Endodermal cell (in vitro differentiated cells): ENCODE data around the gene NFKBIZ. TPM values are rescaled to one million over a fixed set of nuclear protein-coding genes. Genes with fewer than 3 reads are reported as not detected.

ENCODE experiments used
- DNase-seq: peaks from one replicate; pipeline ENCODE4 v3.0.0-alpha.2; 2017
- H3K27ac ChIP-seq: 2 replicates; pipeline ENCODE4 v1.5.1; 2013; ENCODE audit warnings: mild to moderate bottlenecking, low read depth, low read length, moderate library complexity
- H3K27me3 ChIP-seq: 2 replicates; pipeline ENCODE4 v1.6.1; 2013; ENCODE audit warnings: mild to moderate bottlenecking, low read length, moderate library complexity; ENCODE audit not compliant: insufficient read depth, control insufficient read depth, poor library complexity, severe bottlenecking
- H3K36me3 ChIP-seq: 2 replicates; pipeline ENCODE4 v1.7.0; 2013; ENCODE audit warnings: mild to moderate bottlenecking, low read length, moderate library complexity; ENCODE audit not compliant: control insufficient read depth, insufficient read depth
- H3K4me1 ChIP-seq: one replicate; pipeline ENCODE4 v1.7.0; 2013; ENCODE audit warnings: low read length; ENCODE audit not compliant: control insufficient read depth, insufficient read depth
- H3K4me3 ChIP-seq: 2 replicates; pipeline ENCODE4 v1.5.1; 2013; ENCODE audit warnings: mild to moderate bottlenecking, low read length, moderate library complexity
- H3K9ac ChIP-seq: 2 replicates; pipeline ENCODE4 v1.6.1; 2013; ENCODE audit warnings: mild to moderate bottlenecking, low read length, moderate library complexity; ENCODE audit not compliant: poor library complexity, severe bottlenecking; ENCODE audit errors: extremely low read depth
- H3K9me3 ChIP-seq: 2 replicates; pipeline ENCODE4 v1.6.1; 2013; ENCODE audit warnings: mild to moderate bottlenecking, low read length, moderate library complexity; ENCODE audit not compliant: control insufficient read depth
- H3K27ac Mint-ChIP-seq: 2 replicates; pipeline ENCODE4 v1.8.0; 2020; ENCODE audit warnings: mixed read lengths
- H3K27me3 Mint-ChIP-seq: 2 replicates; pipeline ENCODE4 v1.8.0; 2021; ENCODE audit warnings: mild to moderate bottlenecking, mixed read lengths; ENCODE audit not compliant: insufficient read depth
- H3K36me3 Mint-ChIP-seq: 2 replicates; pipeline ENCODE4 v1.8.0; 2020; ENCODE audit warnings: low read depth, mixed read lengths
- H3K4me1 Mint-ChIP-seq: 2 replicates; pipeline ENCODE4 v1.8.0; 2020; ENCODE audit warnings: mixed read lengths
- H3K4me3 Mint-ChIP-seq: 2 replicates; pipeline ENCODE4 v1.8.0; 2020; ENCODE audit warnings: mild to moderate bottlenecking, moderate library complexity, mixed read lengths
- H3K9me3 Mint-ChIP-seq: 2 replicates; pipeline ENCODE4 v1.8.0; 2020; ENCODE audit warnings: mild to moderate bottlenecking, mixed read lengths
- WGBS, 2 experiments: methylation state at CpG; one replicate each; pipeline versions ENCODE4 v1.1.5 to v1.1.7; 2013; ENCODE audit warnings: missing lambda C conversion rate in 2 of 2, mixed read lengths in 1 of 2; ENCODE audit not compliant: insufficient coverage in 1 of 2, insufficient read length in 1 of 2; 5-methylcytosine and 5-hydroxymethylcytosine counted together
- total RNA-seq, 2 donors: library from RNA; stranded (reverse); fragmentation: NEBNext Ultra II Directional in 1 of 2; extraction: Animal tissue kit (Norgen Biotek cat#: 25700) in 1 of 2; gene quantifications; 2 replicates in 1 of 2; 3 replicates in 1 of 2; pipeline ENCODE4 v1.2.1, GENCODE V29; 2021
- TF ChIP-seq, protein P1 (sequence below): fragments of 200-600 bp; sonication (generic); conservative IDR thresholded peaks from 2 replicates; pipeline ENCODE4 v1.5.0; 2021; ENCODE audit warnings: antibody characterized with exemption, mild to moderate bottlenecking

The NFKBIZ gene
- total RNA-seq, 2 donors from 2014 or later, result 5.9 to 6.6 TPM

DNA sequence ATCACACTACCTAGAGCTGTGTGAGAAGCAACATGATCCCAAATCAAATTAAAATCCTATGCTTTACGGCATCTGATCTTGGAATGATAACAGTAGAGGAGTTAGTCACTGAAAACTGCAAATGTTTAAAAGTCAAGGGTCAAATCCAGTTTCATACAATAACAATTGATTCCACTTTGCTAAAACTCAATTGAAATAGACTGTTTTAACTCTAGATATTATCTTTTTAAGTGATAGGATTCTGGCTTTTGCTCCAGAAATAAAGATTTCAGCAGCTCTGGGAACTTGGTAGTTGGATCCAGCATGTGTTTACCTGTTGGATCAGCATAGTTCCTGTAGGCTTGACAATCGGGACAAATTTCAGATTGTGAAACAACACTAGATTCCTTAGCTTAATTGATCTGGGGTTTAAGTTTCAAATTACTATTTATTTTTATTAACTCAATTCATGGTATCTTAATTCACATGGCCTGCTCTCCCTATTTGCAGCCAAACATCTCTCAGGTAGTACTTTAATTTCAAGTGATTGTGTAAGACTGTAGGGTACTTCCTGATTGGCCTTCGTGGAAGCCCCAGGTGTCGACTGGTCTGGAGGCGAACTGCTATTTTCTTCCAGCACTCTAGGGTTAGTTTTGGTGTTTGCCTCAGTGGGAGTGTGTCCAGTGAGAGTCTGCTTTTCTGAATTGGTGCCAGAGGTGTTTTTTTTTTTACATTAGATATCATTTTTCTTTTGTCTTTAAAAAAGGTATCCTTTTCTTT lies 16.6 kb downstream of the NFKBIZ start:
- Mint-ChIP-seq H3K36me3 (no peaks in the 10 kb centered on the region), H3K4me3 (no peak overlapping the region), H3K9me3 (no peaks in the 10 kb centered on the region), H3K27ac (no peak overlapping the region), H3K27me3 (no peaks in the 10 kb centered on the region), H3K4me1 (peaks cover 14% of the 10 kb centered on the region)
- DNase-seq, result peak; percentile 53
- Histone ChIP-seq H3K9ac (no peak overlapping the region), H3K27ac (no peak overlapping the region), H3K27me3 (no peaks in the 10 kb centered on the region), H3K4me1 (peaks cover 5% of the 10 kb centered on the region), H3K36me3 (peaks cover 3% of the 10 kb centered on the region), H3K4me3 (no peak overlapping the region), H3K9me3 (no peaks in the 10 kb centered on the region)
- TF ChIP-seq, protein P1, sequence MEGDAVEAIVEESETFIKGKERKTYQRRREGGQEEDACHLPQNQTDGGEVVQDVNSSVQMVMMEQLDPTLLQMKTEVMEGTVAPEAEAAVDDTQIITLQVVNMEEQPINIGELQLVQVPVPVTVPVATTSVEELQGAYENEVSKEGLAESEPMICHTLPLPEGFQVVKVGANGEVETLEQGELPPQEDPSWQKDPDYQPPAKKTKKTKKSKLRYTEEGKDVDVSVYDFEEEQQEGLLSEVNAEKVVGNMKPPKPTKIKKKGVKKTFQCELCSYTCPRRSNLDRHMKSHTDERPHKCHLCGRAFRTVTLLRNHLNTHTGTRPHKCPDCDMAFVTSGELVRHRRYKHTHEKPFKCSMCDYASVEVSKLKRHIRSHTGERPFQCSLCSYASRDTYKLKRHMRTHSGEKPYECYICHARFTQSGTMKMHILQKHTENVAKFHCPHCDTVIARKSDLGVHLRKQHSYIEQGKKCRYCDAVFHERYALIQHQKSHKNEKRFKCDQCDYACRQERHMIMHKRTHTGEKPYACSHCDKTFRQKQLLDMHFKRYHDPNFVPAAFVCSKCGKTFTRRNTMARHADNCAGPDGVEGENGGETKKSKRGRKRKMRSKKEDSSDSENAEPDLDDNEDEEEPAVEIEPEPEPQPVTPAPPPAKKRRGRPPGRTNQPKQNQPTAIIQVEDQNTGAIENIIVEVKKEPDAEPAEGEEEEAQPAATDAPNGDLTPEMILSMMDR, result peak; percentile 45
- WGBS, 2 experiments, result 68% methylated on average over 5 of the region's 5 CpGs; no CpG with 5 or more reads in 1 of the 2 experiments

DNA sequence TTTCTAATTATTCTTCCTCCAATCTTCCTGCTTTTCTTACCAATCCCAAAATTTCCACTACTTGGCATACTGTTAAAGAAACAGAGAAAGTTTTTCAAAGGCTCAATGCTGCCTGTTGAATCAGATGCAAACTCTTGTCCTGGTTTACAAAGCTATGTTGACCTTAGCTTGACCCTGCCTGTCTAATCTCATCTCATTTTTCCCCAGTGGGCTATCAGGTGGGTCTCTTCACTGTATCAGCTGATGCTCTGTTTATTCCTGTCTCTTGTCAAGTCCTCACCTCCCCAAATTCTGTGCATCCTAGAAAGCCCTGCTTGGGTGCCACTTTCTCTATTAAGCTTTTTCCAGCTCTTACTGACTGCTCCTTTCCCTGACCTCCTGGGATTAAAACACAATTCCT lies 18.2 kb downstream of the NFKBIZ start:
- Histone ChIP-seq H3K9ac (no peak overlapping the region), H3K9me3 (no peaks in the 10 kb centered on the region), H3K27ac (no peak overlapping the region), H3K27me3 (no peaks in the 10 kb centered on the region), H3K4me3 (no peak overlapping the region), H3K36me3 (no peaks in the 10 kb centered on the region), H3K4me1 (peaks cover 5% of the 10 kb centered on the region)
- Mint-ChIP-seq H3K4me1 (peaks cover 14% of the 10 kb centered on the region), H3K27ac (no peak overlapping the region), H3K4me3 (no peak overlapping the region), H3K9me3 (no peaks in the 10 kb centered on the region), H3K36me3 (no peaks in the 10 kb centered on the region), H3K27me3 (no peaks in the 10 kb centered on the region)
- TF ChIP-seq, protein P1, result no peak
- no peak for DNase-seq

DNA sequence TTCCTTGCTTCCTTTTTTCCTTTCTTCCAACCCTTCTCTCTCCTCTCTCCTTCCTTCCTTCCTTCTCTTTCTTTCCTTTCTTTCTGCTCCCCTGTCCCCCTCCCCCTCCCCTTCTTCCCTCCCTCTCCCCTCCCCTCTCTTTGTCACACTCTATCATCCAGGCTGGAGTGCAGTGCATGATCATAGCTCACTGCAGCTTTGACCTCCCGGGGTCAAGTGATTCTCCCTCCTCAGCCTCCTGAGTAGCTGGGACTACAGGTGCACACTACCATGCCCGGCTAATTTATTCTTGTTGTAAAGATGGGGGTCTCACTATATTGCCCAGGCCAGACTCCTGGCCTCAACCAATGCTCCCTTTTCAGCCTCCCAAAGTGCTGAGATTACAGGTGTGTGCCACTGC lies 18.7 kb downstream of the NFKBIZ start:
- H3K4me1 Mint-ChIP-seq, result peaks cover 14% of the 10 kb centered on the region
- no peak overlapping the region for H3K27ac Mint-ChIP-seq
- H3K27me3 Mint-ChIP-seq, result no peaks in the 10 kb centered on the region
- WGBS, 2 experiments, result 94% methylated on average over 2 of the region's 2 CpGs; no CpG with 5 or more reads in 1 of the 2 experiments
- Histone ChIP-seq H3K4me3 (no peak overlapping the region), H3K27ac (no peak overlapping the region), H3K4me1 (peaks cover 5% of the 10 kb centered on the region), H3K9ac (no peak overlapping the region), H3K9me3 (no peaks in the 10 kb centered on the region), H3K27me3 (no peaks in the 10 kb centered on the region), H3K36me3 (no peaks in the 10 kb centered on the region)
- no peaks in the 10 kb centered on the region for H3K36me3 Mint-ChIP-seq
- DNase-seq, result no peak
- TF ChIP-seq, protein P1, result no peak
- H3K4me3 Mint-ChIP-seq, result no peak overlapping the region
- H3K9me3 Mint-ChIP-seq, result no peaks in the 10 kb centered on the region
